Glutamatergic neuron (in vitro differentiated cells): Measurements from ENCODE around the gene CDR2. TPM values are rescaled to one million over a fixed set of nuclear protein-coding genes. Genes with fewer than 3 reads are reported as not detected.

Experiments
- DNase-seq: peaks from one replicate; pipeline ENCODE4 v3.0.0; 2022
- H3K27ac Mint-ChIP-seq: one replicate; pipeline ENCODE4 v1.8.0; 2020; ENCODE audit warnings: mild to moderate bottlenecking, mixed read lengths, inconsistent platforms; ENCODE audit not compliant: unreplicated experiment
- H3K27me3 Mint-ChIP-seq: one replicate; pipeline ENCODE4 v1.8.0; 2020; ENCODE audit warnings: mild to moderate bottlenecking, moderate library complexity, mixed read lengths, inconsistent platforms; ENCODE audit not compliant: unreplicated experiment
- H3K36me3 Mint-ChIP-seq: one replicate; pipeline ENCODE4 v1.8.0; 2020; ENCODE audit warnings: mild to moderate bottlenecking, mixed read lengths, inconsistent platforms; ENCODE audit not compliant: unreplicated experiment
- H3K4me1 Mint-ChIP-seq: one replicate; pipeline ENCODE4 v1.8.0; 2020; ENCODE audit warnings: mild to moderate bottlenecking, low read depth, mixed read lengths, inconsistent platforms; ENCODE audit not compliant: unreplicated experiment
- H3K4me3 Mint-ChIP-seq: one replicate; pipeline ENCODE4 v1.8.0; 2020; ENCODE audit warnings: mild to moderate bottlenecking, mixed read lengths, inconsistent platforms; ENCODE audit not compliant: unreplicated experiment
- H3K9me3 Mint-ChIP-seq: one replicate; pipeline ENCODE4 v1.8.0; 2020; ENCODE audit warnings: mild to moderate bottlenecking, moderate library complexity, mixed read lengths, inconsistent platforms; ENCODE audit not compliant: unreplicated experiment
- total RNA-seq: library from RNA; stranded (reverse); fragmentation: NEBNext Ultra II Directional; extraction: Animal tissue kit (Norgen Biotek cat#: 25700); gene quantifications from one replicate; pipeline ENCODE4 v1.2.1, GENCODE V29; 2021; ENCODE audit not compliant: unreplicated experiment
- TF ChIP-seq, protein P1 (sequence below): fragments of 200-600 bp; sonication (generic); IDR thresholded peaks from one replicate; pipeline ENCODE4 v1.5.0; 2021; ENCODE audit not compliant: partially characterized antibody, unreplicated experiment

Gene CDR2
- total RNA-seq, 1 donor from 2014 or later, result 8.5 TPM

DNA sequence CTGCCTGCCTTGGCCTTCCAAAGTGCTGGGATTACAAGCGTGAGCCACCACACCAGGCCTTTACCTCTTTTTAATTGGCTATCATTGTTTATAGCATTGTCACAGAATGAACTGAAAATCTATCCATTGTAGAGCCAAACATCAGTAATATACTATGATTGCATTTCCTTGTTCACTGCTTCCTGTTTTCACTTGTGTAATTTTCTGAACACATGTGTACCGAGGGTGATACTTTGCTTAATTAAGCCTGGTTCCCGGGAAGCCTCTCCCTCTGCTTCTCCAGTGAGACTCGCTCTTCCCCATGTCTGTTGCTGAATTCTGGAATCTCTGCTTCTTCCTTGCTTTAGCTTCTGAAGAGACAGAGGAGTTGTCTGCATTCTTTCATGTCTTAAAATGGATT, 44.1 kb downstream of the CDR2 start:
- H3K4me3 Mint-ChIP-seq, result no peak overlapping the region
- peaks cover 6% of the 10 kb centered on the region for H3K36me3 Mint-ChIP-seq
- no peaks in the 10 kb centered on the region for H3K4me1 Mint-ChIP-seq
- DNase-seq, result no peak
- H3K27me3 Mint-ChIP-seq, result peaks cover 2% of the 10 kb centered on the region
- H3K9me3 Mint-ChIP-seq, result peaks cover under 1% of the 10 kb centered on the region
- TF ChIP-seq, protein P1, sequence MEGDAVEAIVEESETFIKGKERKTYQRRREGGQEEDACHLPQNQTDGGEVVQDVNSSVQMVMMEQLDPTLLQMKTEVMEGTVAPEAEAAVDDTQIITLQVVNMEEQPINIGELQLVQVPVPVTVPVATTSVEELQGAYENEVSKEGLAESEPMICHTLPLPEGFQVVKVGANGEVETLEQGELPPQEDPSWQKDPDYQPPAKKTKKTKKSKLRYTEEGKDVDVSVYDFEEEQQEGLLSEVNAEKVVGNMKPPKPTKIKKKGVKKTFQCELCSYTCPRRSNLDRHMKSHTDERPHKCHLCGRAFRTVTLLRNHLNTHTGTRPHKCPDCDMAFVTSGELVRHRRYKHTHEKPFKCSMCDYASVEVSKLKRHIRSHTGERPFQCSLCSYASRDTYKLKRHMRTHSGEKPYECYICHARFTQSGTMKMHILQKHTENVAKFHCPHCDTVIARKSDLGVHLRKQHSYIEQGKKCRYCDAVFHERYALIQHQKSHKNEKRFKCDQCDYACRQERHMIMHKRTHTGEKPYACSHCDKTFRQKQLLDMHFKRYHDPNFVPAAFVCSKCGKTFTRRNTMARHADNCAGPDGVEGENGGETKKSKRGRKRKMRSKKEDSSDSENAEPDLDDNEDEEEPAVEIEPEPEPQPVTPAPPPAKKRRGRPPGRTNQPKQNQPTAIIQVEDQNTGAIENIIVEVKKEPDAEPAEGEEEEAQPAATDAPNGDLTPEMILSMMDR, result no peak
- H3K27ac Mint-ChIP-seq, result no peak overlapping the region

DNA sequence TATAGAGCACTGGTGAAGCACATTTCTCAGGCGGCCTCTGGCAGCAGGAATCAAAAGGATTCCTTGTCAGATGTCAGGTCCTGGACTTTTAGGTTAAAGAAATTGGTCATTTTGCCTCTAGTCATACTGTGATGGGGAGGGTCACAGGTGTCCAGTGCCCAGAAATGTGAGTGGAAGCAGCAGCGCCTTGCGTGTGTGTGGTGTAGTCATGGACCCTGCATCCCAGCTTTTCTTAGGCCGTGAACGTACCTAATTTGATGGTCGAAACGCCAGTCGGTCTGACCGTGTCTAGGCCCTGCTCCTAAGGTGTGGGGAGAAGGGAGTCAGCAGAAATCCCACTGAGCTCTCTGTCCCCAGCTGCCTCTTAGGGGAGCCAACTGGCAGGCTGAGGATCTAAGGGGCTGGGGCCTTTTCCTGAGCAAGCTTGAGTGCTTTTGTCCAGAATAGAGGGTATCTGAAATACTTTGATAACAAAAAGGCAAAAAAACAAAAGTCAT, 45.2 kb downstream of the CDR2 start:
- TF ChIP-seq, protein P1, result no peak
- no peaks in the 10 kb centered on the region for H3K9me3 Mint-ChIP-seq
- H3K4me1 Mint-ChIP-seq, result no peaks in the 10 kb centered on the region
- H3K27ac Mint-ChIP-seq, result no peak overlapping the region
- no peaks in the 10 kb centered on the region for H3K36me3 Mint-ChIP-seq
- no peak overlapping the region for H3K4me3 Mint-ChIP-seq
- H3K27me3 Mint-ChIP-seq, result peaks cover 2% of the 10 kb centered on the region
- DNase-seq, result no peak

DNA sequence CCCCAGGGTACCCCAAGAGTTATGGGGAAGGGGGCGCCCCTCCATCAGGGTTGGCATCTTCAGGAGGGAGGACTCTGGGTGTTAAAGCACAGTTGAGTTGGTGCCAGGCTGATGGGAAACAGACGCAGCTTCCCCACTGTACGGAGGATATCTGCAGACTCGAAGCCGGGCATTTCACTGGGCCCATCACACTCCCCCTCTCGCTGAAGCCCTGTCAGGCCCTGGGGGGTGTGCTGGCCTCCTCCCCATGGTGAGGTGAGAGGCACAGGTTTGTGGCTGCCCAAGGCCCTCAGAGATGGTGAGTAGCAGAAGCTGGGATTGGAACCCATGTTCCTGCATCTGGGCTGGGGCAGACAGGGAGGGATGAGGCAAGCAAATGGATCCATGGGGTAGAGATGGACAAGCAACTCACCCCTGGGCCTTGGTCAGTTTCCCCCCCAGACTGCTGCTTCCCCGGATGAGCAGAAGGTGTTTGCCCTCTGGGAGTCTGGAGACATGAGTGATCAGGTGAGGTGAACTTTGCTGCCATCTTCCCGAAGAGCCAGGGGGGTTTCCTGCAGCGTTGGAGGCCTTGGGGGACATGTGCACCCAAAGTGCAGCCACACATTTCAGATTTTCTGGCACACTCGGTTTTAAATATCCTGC, 46.2 kb downstream of the CDR2 start:
- Mint-ChIP-seq H3K36me3 (no peaks in the 10 kb centered on the region), H3K27ac (no peak overlapping the region), H3K4me1 (no peaks in the 10 kb centered on the region), H3K9me3 (no peaks in the 10 kb centered on the region), H3K4me3 (no peak overlapping the region), H3K27me3 (peaks cover 2% of the 10 kb centered on the region)
- TF ChIP-seq, protein P1, result no peak
- DNase-seq, result no peak

DNA sequence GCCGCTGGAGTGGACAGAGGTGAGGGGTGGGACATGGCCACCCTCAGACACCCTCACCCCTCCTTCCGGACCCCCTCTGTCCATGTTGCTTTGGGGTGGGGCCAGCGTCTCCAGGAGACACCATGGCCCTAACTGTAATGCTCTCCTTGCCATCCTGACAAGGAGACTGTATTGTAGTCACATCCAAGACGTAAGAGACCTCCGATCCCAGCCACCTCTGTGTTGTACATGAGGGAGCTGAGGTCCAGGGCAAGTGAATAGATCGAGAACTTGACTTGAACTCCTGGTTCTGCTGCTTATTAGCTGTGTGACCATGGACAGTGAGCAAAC, 47.0 kb downstream of the CDR2 start:
- no peak overlapping the region for H3K4me3 Mint-ChIP-seq
- no peaks in the 10 kb centered on the region for H3K9me3 Mint-ChIP-seq
- H3K36me3 Mint-ChIP-seq, result no peaks in the 10 kb centered on the region
- no peak overlapping the region for H3K27ac Mint-ChIP-seq
- TF ChIP-seq, protein P1, result no peak
- peaks cover 4% of the 10 kb centered on the region for H3K27me3 Mint-ChIP-seq
- DNase-seq, result no peak
- no peaks in the 10 kb centered on the region for H3K4me1 Mint-ChIP-seq

DNA sequence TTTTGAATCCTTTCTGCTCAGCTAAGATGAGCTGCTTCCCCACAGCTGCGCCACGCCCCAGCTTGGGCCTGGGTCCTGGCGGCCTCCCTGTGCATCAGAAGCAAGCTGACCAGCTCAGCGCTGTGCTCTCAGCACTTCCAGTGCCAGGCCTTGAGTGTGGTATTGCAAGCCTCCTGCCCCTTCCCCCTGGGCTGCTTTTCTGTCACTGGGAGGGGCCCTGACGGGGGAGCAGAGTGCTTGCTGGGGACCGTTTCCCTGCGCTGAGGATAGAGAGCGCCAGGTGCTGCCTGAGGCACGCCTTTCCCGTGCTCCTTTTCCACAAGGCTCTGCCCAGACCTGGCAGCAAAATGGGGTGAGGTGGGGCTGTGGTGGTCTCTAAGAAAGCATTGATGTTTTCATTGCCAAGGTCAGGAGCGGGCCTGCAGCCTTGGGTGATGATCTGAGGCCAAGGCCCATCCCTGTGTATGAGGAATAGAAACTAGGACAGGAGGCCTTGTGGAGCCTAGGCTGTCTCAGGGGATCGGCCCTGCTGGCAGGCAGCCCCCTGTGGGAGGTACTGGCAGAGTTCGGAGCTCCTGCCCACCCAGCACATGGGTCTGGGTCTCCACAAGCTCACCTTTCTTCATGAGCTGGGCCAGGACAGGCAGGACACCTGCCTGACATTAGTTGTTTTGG, 47.5 kb downstream of the CDR2 start:
- no peaks in the 10 kb centered on the region for H3K36me3 Mint-ChIP-seq

More for the DNA sequence above, 47.5 kb downstream of the CDR2 start:
- no peaks in the 10 kb centered on the region for H3K9me3 Mint-ChIP-seq
- no peak overlapping the region for H3K27ac Mint-ChIP-seq
- TF ChIP-seq, protein P1, result no peak
- DNase-seq, result no peak
- peaks cover under 1% of the 10 kb centered on the region for H3K4me1 Mint-ChIP-seq
- H3K4me3 Mint-ChIP-seq, result no peak overlapping the region
- peaks cover 4% of the 10 kb centered on the region for H3K27me3 Mint-ChIP-seq
